Measurements from ENCODE around the gene SUSD6.
"Not testable (repeated sequence)": the region's sequence is repeated elsewhere in the genome, so short reads cannot be mapped to it uniquely, and the experiment has no call there.

SUSD6 gene

GRCh38 chr14:69593018-69593677 lies 18.2 kb upstream of the SUSD6 start:
- TF ChIP-seq TAF1 (IDR thresholded peaks at IDR 0.05; ENCODE audit: borderline replicate concordance, low read depth, low read length) = no peak
- TF ChIP-seq POLR2A (IDR thresholded peaks at IDR 0.05; ENCODE audit: low read depth, low read length) = no peak
- no peak for TF ChIP-seq POLR2AphosphoS5 (IDR thresholded peaks at IDR 0.05; ENCODE audit: low read depth, low read length)
- FAIRE-seq = no peak
- DNase-seq (ENCODE audit: insufficient read length) = no peak

GRCh38 chr14:69594846-69595245 lies 16.6 kb upstream of the SUSD6 start:
- DNase-seq (ENCODE audit: insufficient read length) = no peak
- TF ChIP-seq POLR2AphosphoS5 (IDR thresholded peaks at IDR 0.05; ENCODE audit: low read depth, low read length) (no peak), POLR2A (IDR thresholded peaks at IDR 0.05; ENCODE audit: low read depth, low read length) (no peak), TAF1 (IDR thresholded peaks at IDR 0.05; ENCODE audit: borderline replicate concordance, low read depth, low read length) (no peak)

GRCh38 chr14:69595336-69595735 lies 16.1 kb upstream of the SUSD6 start:
- FAIRE-seq (no peak), DNase-seq (ENCODE audit: insufficient read length) (no peak)
- TF ChIP-seq TAF1 (IDR thresholded peaks at IDR 0.05; ENCODE audit: borderline replicate concordance, low read depth, low read length) (no peak), POLR2A (IDR thresholded peaks at IDR 0.05; ENCODE audit: low read depth, low read length) (no peak), POLR2AphosphoS5 (IDR thresholded peaks at IDR 0.05; ENCODE audit: low read depth, low read length) (no peak)

More at GRCh38 chr14:69594846-69595245, 16.6 kb upstream of the SUSD6 start:
- no peak for FAIRE-seq

GRCh38 chr14:69599431-69599830 lies 12.0 kb upstream of the SUSD6 start:
- DNase-seq (ENCODE audit: insufficient read length); FAIRE-seq: not testable (repeated sequence)

- TF ChIP-seq TAF1 (IDR thresholded peaks at IDR 0.05; ENCODE audit: borderline replicate concordance, low read depth, low read length) = no peak
- TF ChIP-seq POLR2AphosphoS5 (IDR thresholded peaks at IDR 0.05; ENCODE audit: low read depth, low read length) = no peak
- no peak for TF ChIP-seq POLR2A (IDR thresholded peaks at IDR 0.05; ENCODE audit: low read depth, low read length)
- FAIRE-seq = no peak
- DNase-seq (ENCODE audit: insufficient read length) = no peak
Measured at GRCh38 chr14:69600304-69600891, 11.0 kb upstream of the SUSD6 start.

- TF ChIP-seq POLR2A (IDR thresholded peaks at IDR 0.05; ENCODE audit: low read depth, low read length) = no peak
- no peak for TF ChIP-seq POLR2AphosphoS5 (IDR thresholded peaks at IDR 0.05; ENCODE audit: low read depth, low read length)
- no peak for TF ChIP-seq TAF1 (IDR thresholded peaks at IDR 0.05; ENCODE audit: borderline replicate concordance, low read depth, low read length)
- FAIRE-seq = no peak
- DNase-seq (ENCODE audit: insufficient read length) = no peak
Measured at GRCh38 chr14:69605738-69606137, 5.7 kb upstream of the SUSD6 start.

GRCh38 chr14:69606258-69607184 lies 4.9 kb upstream of the SUSD6 start:
- FAIRE-seq (no peak), DNase-seq (ENCODE audit: insufficient read length) (no peak)
- TF ChIP-seq TAF1 (IDR thresholded peaks at IDR 0.05; ENCODE audit: borderline replicate concordance, low read depth, low read length) (no peak), POLR2AphosphoS5 (IDR thresholded peaks at IDR 0.05; ENCODE audit: low read depth, low read length) (no peak), POLR2A (IDR thresholded peaks at IDR 0.05; ENCODE audit: low read depth, low read length) (no peak)

GRCh38 chr14:69610020-69610873 lies 1.1 kb upstream of the SUSD6 start:
- TF ChIP-seq POLR2A (IDR thresholded peaks at IDR 0.05; ENCODE audit: low read depth, low read length) (no peak), POLR2AphosphoS5 (IDR thresholded peaks at IDR 0.05; ENCODE audit: low read depth, low read length) (no peak), TAF1 (IDR thresholded peaks at IDR 0.05; ENCODE audit: borderline replicate concordance, low read depth, low read length) (no peak)
- no peak for DNase-seq (ENCODE audit: insufficient read length)
- peak; percentile 21 for FAIRE-seq

- FAIRE-seq (no peak), DNase-seq (ENCODE audit: insufficient read length) (no peak)
- no peak for TF ChIP-seq POLR2AphosphoS5 (IDR thresholded peaks at IDR 0.05; ENCODE audit: low read depth, low read length)
- no peak for TF ChIP-seq POLR2A (IDR thresholded peaks at IDR 0.05; ENCODE audit: low read depth, low read length)
- no peak for TF ChIP-seq TAF1 (IDR thresholded peaks at IDR 0.05; ENCODE audit: borderline replicate concordance, low read depth, low read length)
Measured at GRCh38 chr14:69610874-69611171, 573 bp upstream of the SUSD6 start.

- DNase-seq (ENCODE audit: insufficient read length) (no peak), FAIRE-seq (no peak)
- TF ChIP-seq POLR2AphosphoS5 (IDR thresholded peaks at IDR 0.05; ENCODE audit: low read depth, low read length) = no peak
- no peak for TF ChIP-seq TAF1 (IDR thresholded peaks at IDR 0.05; ENCODE audit: borderline replicate concordance, low read depth, low read length)
- no peak for TF ChIP-seq POLR2A (IDR thresholded peaks at IDR 0.05; ENCODE audit: low read depth, low read length)
Measured at GRCh38 chr14:69612014-69612782, 802 bp downstream of the SUSD6 start.
